HG03342 (cell line): Measurements from ENCODE around the gene SUFU.
A peak's percentile ranks its signal among the peaks of the same experiment; 100 is the strongest.
"Not testable (repeated sequence)": the region's sequence is repeated elsewhere in the genome, so short reads cannot be mapped to it uniquely, and the experiment has no call there.

Experiments
- ATAC-seq: cut with Tn5 transposase; IDR thresholded peaks from one replicate; pipeline ENCODE4 v1.9.1; 2021; ENCODE audit warnings: mild to moderate bottlenecking, moderate library complexity; ENCODE audit not compliant: unreplicated experiment

SUFU gene

GRCh38 chr10:102665904-102666509, 162.2 kb downstream of the SUFU start:
- ATAC-seq: no peak

GRCh38 chr10:102667411-102667810, 163.6 kb downstream of the SUFU start:
- ATAC-seq: not testable (repeated sequence)

- ATAC-seq: no peak
Observed at GRCh38 chr10:102668326-102669107, 164.7 kb downstream of the SUFU start.

- ATAC-seq: no peak
Observed at GRCh38 chr10:102669206-102670064, 165.7 kb downstream of the SUFU start.

GRCh38 chr10:102670065-102670670, 166.4 kb downstream of the SUFU start:
- ATAC-seq: no peak

- ATAC-seq: no peak
Observed at GRCh38 chr10:102670871-102671434, 167.2 kb downstream of the SUFU start.

- ATAC-seq: no peak
Observed at GRCh38 chr10:102673236-102673818, 169.6 kb downstream of the SUFU start.

- peak; percentile 68 for ATAC-seq
Observed at GRCh38 chr10:102673819-102674511, 170.2 kb downstream of the SUFU start.

- no peak for ATAC-seq
Observed at GRCh38 chr10:102674566-102674965, 170.8 kb downstream of the SUFU start.

GRCh38 chr10:102675011-102675665, 171.4 kb downstream of the SUFU start:
- ATAC-seq: no peak

GRCh38 chr10:102675666-102676533, 172.1 kb downstream of the SUFU start:
- ATAC-seq: no peak

- no peak for ATAC-seq
Observed at GRCh38 chr10:102676534-102677315, 173.0 kb downstream of the SUFU start.

- no peak for ATAC-seq
Observed at GRCh38 chr10:102677331-102678067, 173.7 kb downstream of the SUFU start.

GRCh38 chr10:102678068-102678400, 174.3 kb downstream of the SUFU start:
- no peak for ATAC-seq

- ATAC-seq: no peak
Observed at GRCh38 chr10:102678842-102679289, 175.1 kb downstream of the SUFU start.

GRCh38 chr10:102679596-102679995, 175.8 kb downstream of the SUFU start:
- ATAC-seq: no peak

- no peak for ATAC-seq
Observed at GRCh38 chr10:102681696-102682095, 177.9 kb downstream of the SUFU start.
